Smooth muscle cell of trachea (primary cell): ENCODE results near the gene ZNF556. TPM values are rescaled to one million over a fixed set of nuclear protein-coding genes. Genes with fewer than 3 reads are reported as not detected.

Source experiments
- total RNA-seq: library from RNA; depleted of rRNA; stranded (reverse); fragments of >200 nt; gene quantifications from 2 replicates; pipeline ENCODE4 v1.2.1, GENCODE V29; 2014

Gene ZNF556
- not detected in 2 replicates for total RNA-seq

DNA sequence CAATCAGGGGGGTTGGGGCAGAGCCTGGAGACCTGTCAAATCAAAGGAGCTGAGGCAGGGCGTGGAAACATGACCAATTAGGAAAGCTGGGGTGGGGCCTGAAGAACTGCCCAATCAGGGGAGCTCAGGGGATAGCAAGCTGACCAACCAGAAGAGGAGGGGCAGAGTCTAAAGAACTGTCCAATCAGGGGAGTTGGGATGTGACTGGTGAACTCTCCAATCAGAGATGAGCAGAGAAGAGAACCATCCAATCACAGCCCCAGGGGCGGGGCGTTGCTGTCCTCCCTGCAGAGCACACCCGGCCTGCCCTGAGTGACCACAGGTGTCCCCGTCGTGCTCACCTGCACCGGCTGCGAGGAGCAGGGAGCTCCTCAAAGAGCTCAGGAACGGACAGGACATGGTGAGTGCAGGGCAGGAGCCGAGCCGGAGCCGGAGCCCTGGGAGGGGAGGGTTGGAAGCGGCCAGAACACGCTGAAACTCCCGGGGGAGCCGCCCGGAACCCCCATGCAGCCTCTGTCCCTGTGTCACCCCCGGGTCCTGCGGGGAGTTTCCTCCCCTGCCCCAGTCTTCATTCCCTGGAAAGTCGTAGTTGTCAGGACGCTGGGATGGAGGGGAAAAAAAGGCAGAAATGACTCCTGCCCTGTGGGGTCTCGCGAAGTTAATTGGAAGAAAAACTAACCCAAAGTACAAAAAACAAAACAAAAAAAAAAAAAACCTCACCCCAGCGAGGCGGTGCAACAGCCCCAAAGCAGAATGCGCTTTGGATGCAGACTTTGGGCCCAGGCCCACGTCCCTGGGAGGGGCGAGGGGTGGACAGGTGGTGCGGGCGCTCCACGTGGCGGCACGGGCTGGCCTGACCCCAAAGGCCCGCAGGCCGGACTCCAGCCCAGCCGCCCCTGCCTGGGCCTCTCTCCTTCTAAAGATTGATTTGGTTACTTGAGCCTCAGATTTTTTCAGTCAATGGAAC lies at the start of gene ZNF556:
Gene ZNF556 (plus strand): TSS at position 311 of the 967 bp plus-strand sequence. CDS start 87 bp downstream, at position 398.

GRCh38 chr19:2819540-2820111 lies 47.5 kb upstream of the ZNF556 start, which contains the start of gene ZNF554:
ZNF554 (plus strand) TSS chr19:2819868; CDS start chr19:2820072, 204 bp downstream.

DNA sequence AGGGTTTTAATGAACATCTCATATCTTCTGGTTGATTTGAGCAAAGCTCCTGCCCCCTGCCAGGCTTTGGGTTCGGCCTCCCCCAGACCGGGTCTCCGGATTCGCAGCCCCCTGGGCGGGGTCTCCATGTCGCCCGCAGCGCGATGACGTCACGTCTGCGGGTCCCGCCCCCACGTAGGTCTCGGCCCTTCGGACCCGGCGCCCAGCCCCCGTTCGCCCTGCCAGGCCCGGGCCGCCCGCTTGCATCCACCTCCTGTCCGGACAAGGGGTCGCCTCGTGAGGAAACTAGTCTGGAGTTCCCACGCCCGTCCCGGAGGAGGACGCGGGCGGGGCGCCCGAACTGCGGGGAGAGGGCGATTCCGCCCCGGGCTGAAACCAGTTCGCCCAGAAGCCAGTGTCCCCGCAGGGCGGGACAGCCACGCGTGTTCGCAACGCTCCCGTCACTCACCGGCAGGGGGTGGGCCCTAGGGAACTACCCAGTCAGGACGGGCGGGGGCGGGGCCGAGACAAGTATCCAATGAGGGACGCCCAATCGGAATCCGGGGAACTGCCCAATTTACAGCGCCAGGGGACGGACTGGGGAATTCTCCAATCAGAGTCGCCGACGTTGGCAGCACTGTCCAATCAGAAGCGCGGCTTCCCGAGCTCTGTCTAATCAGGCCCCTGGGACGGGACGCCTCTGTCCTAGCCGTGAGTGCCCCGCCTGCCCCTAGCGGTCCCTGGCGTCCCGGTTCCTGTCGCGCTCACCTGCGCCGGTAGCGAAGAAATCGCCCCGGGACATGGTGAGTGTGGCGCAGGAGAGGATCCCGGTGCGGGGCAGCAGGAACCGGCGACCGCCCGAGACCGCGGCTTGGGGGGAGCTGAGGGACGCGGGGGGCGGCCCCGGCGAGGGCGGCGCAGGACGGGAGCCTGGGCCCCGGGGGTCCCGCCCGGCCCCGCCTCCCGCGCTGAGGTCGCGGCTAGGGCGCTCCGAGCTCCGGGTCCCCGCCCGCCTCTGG lies 26.0 kb upstream of the ZNF556 start, which contains the start of gene ZNF555:
Gene ZNF555 (plus strand): TSS at position 682 of the 998 bp plus-strand sequence. CDS start 98 bp downstream, at position 780.

DNA sequence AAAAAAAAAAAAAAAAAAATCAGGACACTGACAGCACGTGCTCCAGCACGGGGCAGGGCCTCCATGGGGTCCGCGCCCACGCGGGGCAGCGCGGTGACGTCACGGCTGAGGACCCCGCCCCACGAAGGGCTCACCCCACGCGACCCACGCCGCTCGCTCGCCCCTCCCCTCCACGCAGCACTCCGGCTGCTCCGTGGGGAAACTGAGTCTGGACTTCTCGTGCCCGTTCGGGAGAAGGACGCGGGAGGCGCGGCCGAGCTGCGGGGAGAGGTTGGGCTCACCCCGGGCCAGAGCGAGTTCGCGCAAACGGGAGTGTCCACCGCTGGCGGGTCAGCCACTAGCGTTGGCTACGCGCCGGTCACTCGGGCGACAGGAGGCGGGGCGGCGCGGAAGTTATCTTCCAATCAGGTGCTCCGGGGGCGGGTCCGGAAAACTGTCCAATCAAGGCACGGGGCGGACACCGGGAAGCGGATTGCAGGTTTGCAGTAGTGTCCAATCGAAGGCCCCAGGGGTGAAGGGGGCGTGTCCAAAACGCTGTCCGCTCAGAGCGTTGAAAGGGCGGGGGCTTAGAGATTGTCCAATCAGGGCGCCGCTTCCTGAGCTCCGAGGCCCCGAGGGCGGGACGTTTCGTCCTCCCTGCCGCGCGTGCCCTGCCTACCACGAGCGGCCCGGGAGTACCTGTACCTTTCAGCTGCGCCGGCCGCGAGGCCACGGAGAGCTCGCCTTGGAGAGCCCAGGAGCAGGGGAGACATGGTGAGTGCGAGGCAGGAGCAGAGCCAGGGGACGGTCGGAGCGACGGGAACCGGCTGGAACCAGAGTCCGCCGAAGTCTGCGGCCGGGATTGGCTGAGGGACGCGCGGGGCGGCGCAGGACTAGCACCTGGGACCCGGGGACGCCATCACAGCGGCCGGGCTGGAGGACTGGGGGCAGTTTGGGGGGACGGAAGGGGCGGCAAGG lies 33.4 kb downstream of the ZNF556 start, which contains the start of gene ZNF57:
Gene ZNF57 (plus strand): TSS at position 633 of the 957 bp plus-strand sequence. CDS start 118 bp downstream, at position 751.

Other genes starting within 250 kb of the ZNF556 start
- 0.15 and 0.99 TPM in 2 replicates for gene GNG7, start 164.6 kb upstream of the ZNF556 start, total RNA-seq
- 6.4 and 12.4 TPM in 2 replicates for gene DIRAS1, start 146.0 kb upstream of the ZNF556 start, total RNA-seq
- gene SLC39A3, start 127.3 kb upstream of the ZNF556 start, total RNA-seq: 30.7 and 37.5 TPM in 2 replicates
- 37.7 and 52.3 TPM in 2 replicates for gene SGTA, start 84.1 kb upstream of the ZNF556 start, total RNA-seq
- gene THOP1, start 81.8 kb upstream of the ZNF556 start, total RNA-seq: 63.5 and 99.0 TPM in 2 replicates
- gene ZNF554, start 47.5 kb upstream of the ZNF556 start, total RNA-seq: 5.8 and 6.1 TPM in 2 replicates
- gene ZNF555, start 25.9 kb upstream of the ZNF556 start, total RNA-seq: 6.0 and 8.7 TPM in 2 replicates
- gene ZNF57, start 33.6 kb downstream of the ZNF556 start, total RNA-seq: 4.1 and 4.4 TPM in 2 replicates
- 4.0 and 6.5 TPM in 2 replicates for gene ZNF77, start 77.6 kb downstream of the ZNF556 start, total RNA-seq
- gene TLE6, start 110.2 kb downstream of the ZNF556 start, total RNA-seq: 0.87 and 1.5 TPM in 2 replicates
- 1.2 and 3.6 TPM in 2 replicates for gene TLE2, start 161.9 kb downstream of the ZNF556 start, total RNA-seq
- 105 and 180 TPM in 2 replicates for gene TLE5, start 195.2 kb downstream of the ZNF556 start, total RNA-seq
- gene GNA11, start 227.0 kb downstream of the ZNF556 start, total RNA-seq: 48.0 and 73.6 TPM in 2 replicates